Measurements from ENCODE around the gene STXBP6.
"Not testable (repeated sequence)": the region's sequence is repeated elsewhere in the genome, so short reads cannot be mapped to it uniquely, and the experiment has no call there.

Gene STXBP6

DNA sequence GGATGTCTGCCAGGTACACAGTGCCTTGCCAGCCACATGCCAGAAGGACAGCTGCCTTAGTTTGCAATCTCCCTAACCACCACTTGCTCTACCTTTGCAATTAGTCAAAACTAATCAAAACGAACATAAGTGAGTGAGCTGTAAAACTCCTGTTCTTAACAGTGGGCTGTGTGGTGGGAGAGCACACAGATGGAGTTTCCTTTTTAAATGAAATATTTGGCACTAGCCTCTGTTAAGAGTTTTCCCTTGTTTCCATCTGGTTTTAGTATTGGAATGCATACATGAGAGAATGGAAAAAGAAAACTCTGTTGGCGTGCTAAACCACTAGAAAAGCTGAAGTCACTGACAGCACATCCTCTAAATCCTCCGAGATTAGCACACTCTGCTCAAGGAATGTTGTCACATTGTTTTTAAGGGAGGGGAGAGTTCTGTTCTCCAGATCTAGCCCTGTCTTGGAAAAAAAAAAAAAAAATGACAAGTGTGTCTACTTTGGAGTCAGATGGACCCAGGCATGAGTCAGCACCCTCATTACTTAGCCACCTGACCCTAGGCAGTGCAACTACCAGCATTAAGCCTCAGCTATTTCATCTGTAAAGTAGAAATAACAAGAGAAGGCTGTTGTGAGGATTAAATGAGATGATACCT lies 83.9 kb downstream of the STXBP6 start:
- DNase-seq, result peak; percentile 7
- TF ChIP-seq, protein P1, sequence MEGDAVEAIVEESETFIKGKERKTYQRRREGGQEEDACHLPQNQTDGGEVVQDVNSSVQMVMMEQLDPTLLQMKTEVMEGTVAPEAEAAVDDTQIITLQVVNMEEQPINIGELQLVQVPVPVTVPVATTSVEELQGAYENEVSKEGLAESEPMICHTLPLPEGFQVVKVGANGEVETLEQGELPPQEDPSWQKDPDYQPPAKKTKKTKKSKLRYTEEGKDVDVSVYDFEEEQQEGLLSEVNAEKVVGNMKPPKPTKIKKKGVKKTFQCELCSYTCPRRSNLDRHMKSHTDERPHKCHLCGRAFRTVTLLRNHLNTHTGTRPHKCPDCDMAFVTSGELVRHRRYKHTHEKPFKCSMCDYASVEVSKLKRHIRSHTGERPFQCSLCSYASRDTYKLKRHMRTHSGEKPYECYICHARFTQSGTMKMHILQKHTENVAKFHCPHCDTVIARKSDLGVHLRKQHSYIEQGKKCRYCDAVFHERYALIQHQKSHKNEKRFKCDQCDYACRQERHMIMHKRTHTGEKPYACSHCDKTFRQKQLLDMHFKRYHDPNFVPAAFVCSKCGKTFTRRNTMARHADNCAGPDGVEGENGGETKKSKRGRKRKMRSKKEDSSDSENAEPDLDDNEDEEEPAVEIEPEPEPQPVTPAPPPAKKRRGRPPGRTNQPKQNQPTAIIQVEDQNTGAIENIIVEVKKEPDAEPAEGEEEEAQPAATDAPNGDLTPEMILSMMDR (IDR thresholded peaks at IDR 0.05; ENCODE audit: low read depth, low read length, missing control alignments), result no peak
- in situ Hi-C loops (cut with HindIII; ENCODE audit: low pct_ligation_motif_present, low sequenced_read_pairs), result no loop called here
- no peak overlapping the region for H3K4me3 ChIP-seq (ENCODE audit: low read depth, low read length)
- H3K27me3 ChIP-seq (replicated peaks), result no peaks in the 10 kb centered on the region
- H3K36me3 ChIP-seq (replicated peaks), result no peaks in the 10 kb centered on the region
- H3K27ac ChIP-seq, result no peak overlapping the region

DNA sequence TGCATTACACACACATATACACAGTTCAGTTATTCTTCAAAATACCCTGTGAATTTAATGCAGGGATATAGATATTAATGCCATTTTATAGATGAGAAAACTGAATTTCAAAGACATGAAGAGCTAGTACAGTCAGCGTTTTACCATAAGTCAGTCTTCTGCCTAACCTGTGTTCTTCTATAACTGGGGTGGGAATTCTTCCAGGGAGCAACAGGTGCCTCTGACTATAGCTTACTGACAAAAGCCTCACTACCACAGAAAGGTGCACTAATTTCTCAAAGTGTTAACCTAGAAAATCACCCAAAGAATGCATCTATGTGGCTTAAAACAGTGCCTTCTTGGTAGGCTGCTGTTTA lies 84.4 kb downstream of the STXBP6 start:
- no peaks in the 10 kb centered on the region for H3K36me3 ChIP-seq (replicated peaks)
- H3K27me3 ChIP-seq (replicated peaks), result no peaks in the 10 kb centered on the region
- no peak overlapping the region for H3K4me3 ChIP-seq (ENCODE audit: low read depth, low read length)
- no peak overlapping the region for H3K27ac ChIP-seq
- TF ChIP-seq, protein P1 (IDR thresholded peaks at IDR 0.05; ENCODE audit: low read depth, low read length, missing control alignments), result no peak
- in situ Hi-C loops (cut with HindIII; ENCODE audit: low pct_ligation_motif_present, low sequenced_read_pairs), result no loop called here
- DNase-seq, result no peak

DNA sequence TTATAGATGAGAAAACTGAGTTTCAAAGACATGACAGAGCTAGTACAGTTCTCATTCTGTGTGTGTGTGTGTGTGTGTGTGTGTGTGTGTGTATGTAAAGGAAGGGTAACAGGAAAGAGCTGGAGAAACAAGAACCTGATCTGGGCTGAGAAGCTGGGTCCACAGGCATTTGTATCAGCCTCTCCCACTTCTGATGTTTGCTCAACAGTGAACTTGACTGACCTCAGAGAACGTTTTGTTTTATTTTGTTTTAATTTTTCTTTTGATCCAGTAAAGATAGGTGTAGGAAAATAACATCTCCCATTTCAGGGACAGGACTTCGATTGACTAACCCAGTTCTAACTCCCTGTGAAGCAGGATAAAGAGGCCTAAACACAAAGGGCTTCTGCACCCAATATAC lies 85.4 kb downstream of the STXBP6 start:
- no peaks in the 10 kb centered on the region for H3K27me3 ChIP-seq (replicated peaks)
- in situ Hi-C loops (cut with HindIII; ENCODE audit: low pct_ligation_motif_present, low sequenced_read_pairs), result no loop called here
- no peak overlapping the region for H3K4me3 ChIP-seq (ENCODE audit: low read depth, low read length)

DNA sequence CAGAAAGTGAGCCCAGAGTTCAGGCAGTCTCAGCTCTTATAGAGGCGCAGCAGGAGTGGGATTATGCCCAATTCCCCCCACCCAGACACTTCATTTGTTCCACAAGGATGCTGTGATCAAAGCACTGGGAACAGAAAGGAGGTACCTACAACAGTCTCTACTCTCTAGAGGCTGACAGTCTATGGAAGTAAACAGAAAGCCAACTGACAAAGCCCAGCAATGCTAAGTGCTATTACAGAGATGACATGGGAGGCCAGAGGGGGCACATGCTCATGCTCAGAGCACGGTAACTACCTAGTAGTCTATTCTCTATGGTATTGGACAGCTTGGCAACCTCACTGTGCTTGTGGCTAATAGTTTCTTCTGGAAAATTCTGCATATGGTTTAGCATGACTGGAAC lies 85.9 kb downstream of the STXBP6 start:
- Histone ChIP-seq H3K27ac (no peak overlapping the region), H3K27me3 (replicated peaks) (no peaks in the 10 kb centered on the region), H3K36me3 (replicated peaks) (no peaks in the 10 kb centered on the region), H3K4me3 (ENCODE audit: low read depth, low read length) (no peak overlapping the region)
- in situ Hi-C loops (cut with HindIII; ENCODE audit: low pct_ligation_motif_present, low sequenced_read_pairs), result no loop called here
- DNase-seq, result no peak
- TF ChIP-seq, protein P1 (IDR thresholded peaks at IDR 0.05; ENCODE audit: low read depth, low read length, missing control alignments), result no peak

More for the DNA sequence above, 85.4 kb downstream of the STXBP6 start:
- DNase-seq, result no peak
- TF ChIP-seq, protein P1 (IDR thresholded peaks at IDR 0.05; ENCODE audit: low read depth, low read length, missing control alignments), result no peak
- Histone ChIP-seq H3K36me3 (replicated peaks) (no peaks in the 10 kb centered on the region), H3K27ac (no peak overlapping the region)

DNA sequence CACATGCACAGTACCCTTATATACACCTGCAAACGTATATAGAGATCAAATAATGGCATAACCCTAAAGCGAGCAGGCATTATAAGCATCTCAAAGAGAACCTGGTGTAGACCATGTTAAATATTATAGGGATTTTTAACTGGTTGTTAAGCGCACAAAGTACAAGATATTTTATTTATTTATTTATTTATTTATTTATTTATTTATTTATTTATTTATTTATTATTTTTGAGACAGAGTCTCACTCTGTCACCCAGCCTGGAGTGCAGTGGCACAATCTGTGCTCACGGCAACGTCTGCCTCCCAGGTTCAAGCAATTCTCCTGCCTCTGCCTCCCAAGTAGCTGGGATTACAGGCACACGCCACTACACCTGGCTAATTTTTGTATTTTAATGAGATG lies 87.8 kb downstream of the STXBP6 start:
- DNase-seq; H3K27ac ChIP-seq; H3K4me3 ChIP-seq (ENCODE audit: low read depth, low read length); in situ Hi-C loops (cut with HindIII; ENCODE audit: low pct_ligation_motif_present, low sequenced_read_pairs); H3K36me3 ChIP-seq (replicated peaks); H3K27me3 ChIP-seq (replicated peaks): not testable (repeated sequence)

DNA sequence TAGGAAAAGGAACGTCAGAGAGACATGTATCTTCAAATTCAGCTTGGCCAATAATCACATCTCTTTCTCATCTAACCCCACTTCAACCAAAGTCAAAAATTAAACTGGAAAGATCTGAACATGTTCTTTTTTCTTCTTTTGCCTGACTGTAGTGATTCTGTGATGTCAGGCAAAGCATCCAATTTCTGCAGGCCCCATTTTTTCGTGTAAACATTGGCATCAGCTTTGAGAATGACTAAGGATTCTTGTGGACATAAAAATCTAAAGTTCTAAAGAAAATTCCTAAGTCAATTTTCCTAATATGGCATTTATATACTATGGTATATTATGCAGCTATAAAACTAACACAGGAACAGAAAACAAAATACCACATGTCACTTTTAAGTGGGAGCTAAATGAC lies 89.1 kb downstream of the STXBP6 start:
- no peak for DNase-seq
- Histone ChIP-seq H3K27ac (no peak overlapping the region), H3K36me3 (replicated peaks) (no peaks in the 10 kb centered on the region), H3K27me3 (replicated peaks) (no peaks in the 10 kb centered on the region), H3K4me3 (ENCODE audit: low read depth, low read length) (no peak overlapping the region)
- in situ Hi-C loops (cut with HindIII; ENCODE audit: low pct_ligation_motif_present, low sequenced_read_pairs), result no loop called here
- TF ChIP-seq, protein P1 (IDR thresholded peaks at IDR 0.05; ENCODE audit: low read depth, low read length, missing control alignments), result no peak
